HG03378 (cell line): ENCODE results near the gene BTRC.

Experiments used
- ATAC-seq: cut with Tn5 transposase; IDR thresholded peaks from one replicate; pipeline ENCODE4 v1.9.1; 2021; ENCODE audit warnings: mild to moderate bottlenecking, moderate library complexity; ENCODE audit not compliant: unreplicated experiment

BTRC gene

GRCh38 chr10:101513733-101514132 lies 159.8 kb downstream of the BTRC start:
- ATAC-seq, result no peak

- ATAC-seq, result no peak
Measured at GRCh38 chr10:101525848-101526247, 171.9 kb downstream of the BTRC start.

- no peak for ATAC-seq
Measured at GRCh38 chr10:101529207-101529606, 175.2 kb downstream of the BTRC start.

- no peak for ATAC-seq
Measured at GRCh38 chr10:101529725-101530553, 176.0 kb downstream of the BTRC start.

- ATAC-seq, result no peak
Measured at GRCh38 chr10:101535949-101536348, 182.0 kb downstream of the BTRC start.

GRCh38 chr10:101536800-101537199 lies 182.8 kb downstream of the BTRC start:
- no peak for ATAC-seq

- ATAC-seq, result no peak
Measured at GRCh38 chr10:101538446-101538845, 184.5 kb downstream of the BTRC start.

- ATAC-seq, result no peak
Measured at GRCh38 chr10:101545898-101546297, 191.9 kb downstream of the BTRC start.

GRCh38 chr10:101550965-101551364 lies 197.0 kb downstream of the BTRC start:
- no peak for ATAC-seq

- ATAC-seq, result no peak
Measured at GRCh38 chr10:101552442-101552841, 198.5 kb downstream of the BTRC start.

- no peak for ATAC-seq
Measured at GRCh38 chr10:101557541-101557940, 203.6 kb downstream of the BTRC start.

- no peak for ATAC-seq
Measured at GRCh38 chr10:101558204-101558603, 204.2 kb downstream of the BTRC start.

- ATAC-seq, result no peak
Measured at GRCh38 chr10:101558671-101559595, 205.0 kb downstream of the BTRC start.

- ATAC-seq, result no peak
Measured at GRCh38 chr10:101559596-101560297, 205.8 kb downstream of the BTRC start.

GRCh38 chr10:101560298-101561067 lies 206.5 kb downstream of the BTRC start:
- ATAC-seq, result no peak

- ATAC-seq, result no peak
Measured at GRCh38 chr10:101561068-101561915, 207.3 kb downstream of the BTRC start.

GRCh38 chr10:101562231-101562630 lies 208.3 kb downstream of the BTRC start:
- ATAC-seq, result no peak

GRCh38 chr10:101563007-101563406 lies 209.0 kb downstream of the BTRC start:
- no peak for ATAC-seq

GRCh38 chr10:101563497-101564040 lies 209.6 kb downstream of the BTRC start:
- ATAC-seq, result no peak
